IPS-18a (cell line): ENCODE results near the gene METAP1D.

Experiments
- H3K27ac ChIP-seq: one replicate; pipeline ENCODE4 v1.5.1; 2013; ENCODE audit warnings: low read length
- H3K27me3 ChIP-seq: one replicate; pipeline ENCODE4 v1.6.1; 2013; ENCODE audit warnings: mild to moderate bottlenecking, low read length; ENCODE audit not compliant: control insufficient read depth, insufficient read depth
- H3K36me3 ChIP-seq: one replicate; pipeline ENCODE4 v1.6.1; 2013; ENCODE audit warnings: low read depth, low read length; ENCODE audit not compliant: control insufficient read depth
- H3K4me1 ChIP-seq: one replicate; pipeline ENCODE4 v1.6.1; 2013; ENCODE audit warnings: low read depth, low read length; ENCODE audit not compliant: control insufficient read depth
- H3K4me3 ChIP-seq: one replicate; pipeline ENCODE4 v1.5.1; 2013; ENCODE audit warnings: low read length
- H3K9ac ChIP-seq: one replicate; pipeline ENCODE4 v1.6.1; 2013; ENCODE audit warnings: mild to moderate bottlenecking, low read length, moderate library complexity
- H3K9me3 ChIP-seq: one replicate; pipeline ENCODE4 v1.6.1; 2013; ENCODE audit warnings: low read depth, low read length; ENCODE audit not compliant: control insufficient read depth

Gene METAP1D

DNA sequence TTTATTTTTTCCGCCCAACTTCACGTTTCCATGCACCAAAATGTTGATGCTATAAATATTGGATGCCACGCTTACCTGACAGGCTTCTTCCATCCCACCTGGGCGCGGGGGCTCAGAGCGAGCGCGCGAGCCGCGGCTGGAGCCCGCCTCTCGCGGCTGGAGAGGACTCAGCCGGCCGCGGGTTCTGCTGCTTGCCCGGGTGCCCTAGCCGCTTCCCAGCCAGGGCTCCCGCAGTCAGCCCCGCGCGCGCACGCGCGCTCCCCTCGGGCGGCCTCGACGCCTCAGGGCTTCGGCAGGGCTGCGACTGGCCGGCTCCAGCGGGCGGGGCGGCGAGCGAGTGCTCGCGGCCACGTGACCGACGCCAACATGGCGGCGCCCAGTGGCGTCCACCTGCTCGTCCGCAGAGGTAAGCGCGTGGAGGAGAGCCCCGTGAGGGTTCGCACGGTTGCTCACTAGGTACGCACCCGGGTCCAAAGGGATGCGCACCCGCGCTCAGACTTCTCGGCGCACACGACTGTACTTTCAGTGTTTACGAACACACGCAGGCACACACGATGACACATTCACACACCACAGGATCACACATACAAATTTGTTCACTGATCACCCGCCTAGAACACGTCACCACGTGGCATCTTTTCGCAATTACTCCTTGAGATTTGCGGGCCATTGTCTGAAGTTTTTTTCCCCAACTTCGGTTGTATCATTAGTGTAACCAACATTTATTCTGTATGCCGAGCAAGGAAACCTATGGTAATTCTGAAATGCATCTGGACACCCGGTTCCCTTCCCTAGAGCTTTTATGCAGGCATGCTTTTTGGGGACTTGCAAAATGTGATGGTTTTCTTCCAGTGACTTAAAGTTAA is at the start of gene METAP1D:
METAP1D (plus strand) TSS at position 350 of the 866 bp plus-strand sequence; CDS start at position 367, 17 bp downstream.
- H3K36me3 ChIP-seq, result no peaks in the 10 kb centered on the region
- H3K4me3 ChIP-seq, result peak within 1 kb of the TSS; percentile 99
- H3K27me3 ChIP-seq, result peaks cover 16% of the 10 kb centered on the region
- H3K9me3 ChIP-seq, result no peaks in the 10 kb centered on the region
- H3K4me1 ChIP-seq, result no peaks in the 10 kb centered on the region
- H3K9ac ChIP-seq, result peak within 1 kb of the TSS; percentile 99
- H3K27ac ChIP-seq, result peak within 1 kb of the TSS; percentile 96

DNA sequence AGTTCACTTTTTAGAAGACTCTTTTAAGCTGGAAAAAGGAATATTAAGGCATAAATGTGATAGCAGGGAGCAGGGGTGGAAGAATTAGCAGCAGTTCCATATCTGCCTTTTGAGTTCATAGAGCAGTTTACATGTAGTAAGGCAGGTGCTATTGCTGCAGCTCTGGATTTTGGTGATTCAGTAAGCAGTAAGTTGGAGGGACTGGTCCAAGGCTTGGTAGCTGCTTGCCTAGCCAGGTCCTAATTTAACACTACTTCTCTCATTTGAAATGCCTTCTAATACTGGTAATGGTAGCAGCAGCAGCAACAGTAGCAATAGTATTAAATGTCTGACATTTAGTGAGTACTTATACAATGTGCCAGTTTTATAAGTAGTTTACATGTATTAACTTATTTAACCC is 47.5 kb upstream of the METAP1D start:
- Histone ChIP-seq H3K27me3 (no peaks in the 10 kb centered on the region), H3K9me3 (no peaks in the 10 kb centered on the region), H3K36me3 (peaks cover 5% of the 10 kb centered on the region), H3K27ac (no peak overlapping the region), H3K9ac (no peak overlapping the region), H3K4me1 (no peaks in the 10 kb centered on the region), H3K4me3 (no peak overlapping the region)

DNA sequence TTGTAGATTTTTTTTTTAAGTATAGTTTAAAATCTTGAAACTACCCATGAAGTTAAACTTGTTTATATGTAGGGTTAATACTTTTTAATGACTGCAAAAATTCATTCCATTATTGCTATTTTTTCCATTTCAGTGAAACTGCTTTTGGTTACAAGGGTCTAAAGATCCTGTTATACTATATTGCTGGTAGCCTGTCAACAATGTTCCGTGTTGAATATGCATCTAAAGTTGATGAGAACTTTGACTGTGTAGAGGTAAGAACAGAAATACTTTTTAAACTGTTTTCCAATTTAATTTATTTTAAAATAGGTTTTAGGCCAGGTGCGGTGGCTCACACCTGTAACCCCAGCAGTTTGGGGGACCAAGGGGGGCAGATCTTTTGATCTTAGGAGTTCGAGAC is 47.0 kb upstream of the METAP1D start:
- H3K9me3 ChIP-seq, result no peaks in the 10 kb centered on the region
- H3K36me3 ChIP-seq, result peaks cover 5% of the 10 kb centered on the region
- H3K27ac ChIP-seq, result no peak overlapping the region

DNA sequence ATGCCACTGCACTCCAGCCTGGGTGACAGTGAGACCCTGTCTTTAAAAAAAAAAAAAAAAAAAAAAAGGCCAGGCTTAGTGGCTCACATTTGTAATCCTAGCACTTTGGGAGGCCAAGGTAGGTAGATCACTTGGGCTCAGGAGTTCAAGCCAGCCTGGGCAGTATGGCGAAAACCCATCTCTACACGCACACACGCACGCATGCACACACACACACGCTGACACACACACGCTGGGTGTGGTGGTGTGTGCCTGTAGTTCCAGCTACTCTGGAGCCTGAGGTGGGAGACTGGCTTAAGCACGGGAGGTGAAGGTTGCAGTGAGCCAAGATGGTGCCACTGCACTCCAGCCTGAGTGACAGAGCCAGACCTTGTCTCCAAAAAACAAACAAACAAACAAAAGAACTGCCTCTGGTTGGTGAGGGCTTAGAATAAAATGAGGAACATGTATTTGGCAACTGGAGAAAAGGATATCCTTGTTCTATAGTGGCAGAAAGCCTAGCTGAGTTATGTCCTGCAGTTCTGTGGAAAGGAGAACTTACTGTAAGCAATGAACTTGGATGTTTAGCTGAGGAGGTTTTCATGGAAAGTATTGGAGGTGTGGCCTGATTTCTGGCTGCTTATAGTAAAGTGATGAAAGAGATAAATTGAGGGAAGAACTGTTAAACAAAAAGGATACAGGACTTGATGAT is 43.5 kb upstream of the METAP1D start:
- Histone ChIP-seq H3K27me3 (no peaks in the 10 kb centered on the region), H3K4me1 (no peaks in the 10 kb centered on the region), H3K9me3 (no peaks in the 10 kb centered on the region), H3K36me3 (peaks cover 5% of the 10 kb centered on the region), H3K27ac (no peak overlapping the region), H3K9ac (no peak overlapping the region), H3K4me3 (no peak overlapping the region)

More for the DNA sequence above, 47.0 kb upstream of the METAP1D start:
- H3K4me3 ChIP-seq, result no peak overlapping the region
- H3K4me1 ChIP-seq, result no peaks in the 10 kb centered on the region
- H3K9ac ChIP-seq, result no peak overlapping the region
- no peaks in the 10 kb centered on the region for H3K27me3 ChIP-seq

DNA sequence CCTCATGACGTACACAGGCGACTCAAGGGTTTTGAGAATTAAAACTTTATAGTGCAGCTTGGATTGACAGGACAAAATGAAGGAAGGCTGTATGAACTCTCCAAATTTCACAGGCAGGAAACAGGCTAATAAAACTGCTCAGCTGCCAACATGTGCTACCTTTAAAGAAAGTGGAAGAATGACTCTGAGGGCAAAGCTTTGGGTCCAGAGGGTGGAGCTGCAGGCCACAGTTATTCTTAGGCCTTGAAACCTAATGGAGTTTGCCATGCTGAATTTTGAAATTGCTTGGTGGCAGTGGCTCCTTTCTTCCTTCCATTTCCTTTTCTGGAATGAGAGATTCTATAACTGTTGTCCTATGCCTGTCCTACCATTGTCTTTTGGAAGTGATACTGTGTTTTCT is 42.7 kb upstream of the METAP1D start:
- Histone ChIP-seq H3K36me3 (peaks cover 5% of the 10 kb centered on the region), H3K9ac (no peak overlapping the region), H3K4me1 (no peaks in the 10 kb centered on the region), H3K27me3 (no peaks in the 10 kb centered on the region), H3K4me3 (no peak overlapping the region), H3K9me3 (no peaks in the 10 kb centered on the region), H3K27ac (no peak overlapping the region)

DNA sequence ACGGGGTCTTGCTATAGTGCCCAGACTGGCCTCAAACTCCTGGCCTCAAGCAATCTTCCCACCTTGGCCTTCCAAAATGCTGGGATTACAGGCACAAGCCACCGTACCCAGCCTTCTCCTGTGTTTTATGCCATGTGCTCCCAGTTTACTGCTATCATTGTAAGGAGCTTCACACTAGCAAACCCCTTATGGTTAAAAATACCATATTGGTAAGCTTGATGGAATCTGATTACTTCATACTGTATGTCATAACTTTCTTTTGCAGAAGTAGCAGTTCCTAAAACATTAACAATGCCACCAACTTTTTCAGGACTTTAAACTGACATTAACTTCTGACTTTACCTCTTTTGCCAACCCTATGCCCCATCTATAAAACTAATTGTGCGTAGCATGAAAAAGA is 41.3 kb upstream of the METAP1D start:
- no peak overlapping the region for H3K9ac ChIP-seq
- H3K9me3 ChIP-seq, result no peaks in the 10 kb centered on the region
- H3K4me3 ChIP-seq, result no peak overlapping the region
- no peak overlapping the region for H3K27ac ChIP-seq
- no peaks in the 10 kb centered on the region for H3K27me3 ChIP-seq
- H3K36me3 ChIP-seq, result no peaks in the 10 kb centered on the region
- H3K4me1 ChIP-seq, result no peaks in the 10 kb centered on the region

DNA sequence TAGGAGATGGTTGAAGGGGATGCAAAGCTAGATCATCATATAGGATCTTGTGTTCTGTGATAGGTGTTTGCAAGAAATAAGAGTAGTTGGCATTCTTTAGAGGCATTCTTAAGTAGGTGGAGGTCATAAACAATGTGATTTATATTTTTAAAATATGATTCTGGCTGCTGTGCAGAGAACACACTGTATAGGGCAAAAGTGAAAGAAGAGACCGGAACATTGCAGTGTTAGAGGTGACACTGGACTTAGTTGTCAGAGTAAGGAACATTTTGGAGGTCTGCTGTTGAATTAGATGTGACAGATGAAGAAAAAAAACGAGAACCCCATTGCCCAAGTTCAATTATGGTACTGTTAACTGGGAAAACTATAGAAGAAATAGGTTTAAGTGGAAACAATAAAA is 39.8 kb upstream of the METAP1D start:
- Histone ChIP-seq H3K4me1 (no peaks in the 10 kb centered on the region), H3K9ac (no peak overlapping the region), H3K36me3 (no peaks in the 10 kb centered on the region)

DNA sequence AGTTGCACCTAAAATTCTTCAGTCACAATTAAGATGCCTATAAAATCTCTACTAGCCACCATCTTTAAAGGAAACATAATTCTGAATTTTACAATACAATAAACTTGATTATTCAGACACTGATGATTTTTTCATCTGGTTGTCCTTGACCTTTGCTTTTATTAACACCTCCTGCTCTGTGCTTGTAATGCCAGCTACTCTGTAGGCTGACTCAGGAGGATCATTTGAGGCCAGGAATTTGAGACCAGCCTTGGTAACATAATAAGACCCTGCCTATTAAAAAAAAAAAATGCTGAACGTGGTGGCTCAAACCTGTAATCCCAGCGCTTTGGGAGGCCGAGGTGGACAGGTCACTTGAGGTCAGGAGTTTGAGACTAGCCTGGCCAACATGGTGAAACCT is 39.2 kb upstream of the METAP1D start:
- Histone ChIP-seq H3K4me3 (no peak overlapping the region), H3K9me3 (no peaks in the 10 kb centered on the region), H3K36me3 (peaks cover 2% of the 10 kb centered on the region), H3K9ac (no peak overlapping the region), H3K27me3 (no peaks in the 10 kb centered on the region), H3K4me1 (no peaks in the 10 kb centered on the region), H3K27ac (no peak overlapping the region)

More for the DNA sequence above, 39.8 kb upstream of the METAP1D start:
- no peak overlapping the region for H3K27ac ChIP-seq
- no peaks in the 10 kb centered on the region for H3K27me3 ChIP-seq
- no peaks in the 10 kb centered on the region for H3K9me3 ChIP-seq
- H3K4me3 ChIP-seq, result no peak overlapping the region

DNA sequence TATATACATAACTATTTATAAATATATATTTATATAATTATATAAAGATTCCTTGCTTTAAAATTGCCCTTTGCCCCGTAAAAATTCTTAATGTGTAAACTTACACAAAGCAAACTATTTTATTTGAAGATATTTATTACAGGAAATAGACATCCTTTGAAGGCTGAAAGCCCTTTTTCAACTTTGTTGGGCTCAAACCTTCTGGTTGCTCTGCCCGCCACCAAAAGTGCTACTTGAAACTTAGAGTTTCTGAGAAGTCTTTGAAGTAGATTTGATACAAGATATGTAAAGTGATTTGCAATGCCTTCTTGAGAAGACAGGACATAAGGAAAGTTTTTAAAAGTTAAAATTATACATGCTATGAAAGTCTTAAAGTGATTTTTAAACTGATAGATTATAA is 36.6 kb upstream of the METAP1D start:
- Histone ChIP-seq H3K9me3 (no peaks in the 10 kb centered on the region), H3K27me3 (no peaks in the 10 kb centered on the region)

DNA sequence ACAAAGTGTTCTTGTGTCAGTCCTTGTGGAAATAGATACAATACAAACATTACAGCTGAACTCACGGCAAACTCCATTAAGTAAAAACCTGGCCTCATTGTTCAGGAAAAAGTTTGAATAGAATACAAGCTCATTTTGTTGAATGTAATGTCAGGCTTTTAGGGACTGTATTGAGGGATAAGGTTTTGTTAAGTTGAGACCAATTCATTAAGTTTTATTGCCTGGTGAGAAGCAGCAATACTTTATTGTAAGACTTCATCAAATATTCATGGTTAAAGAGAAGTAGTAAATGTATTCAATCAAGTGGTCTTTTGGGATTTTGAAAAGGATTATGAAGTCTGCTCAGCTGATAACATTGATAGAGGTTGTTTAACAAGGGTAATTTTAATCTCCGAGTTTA is 35.4 kb upstream of the METAP1D start:
- H3K27me3 ChIP-seq, result no peaks in the 10 kb centered on the region
- no peaks in the 10 kb centered on the region for H3K4me1 ChIP-seq
- H3K9ac ChIP-seq, result no peak overlapping the region
- peaks cover 36% of the 10 kb centered on the region for H3K36me3 ChIP-seq
- no peaks in the 10 kb centered on the region for H3K9me3 ChIP-seq
- no peak overlapping the region for H3K4me3 ChIP-seq
- no peak overlapping the region for H3K27ac ChIP-seq

More for the DNA sequence above, 36.6 kb upstream of the METAP1D start:
- H3K36me3 ChIP-seq, result peaks cover 27% of the 10 kb centered on the region
- no peak overlapping the region for H3K4me3 ChIP-seq
- H3K9ac ChIP-seq, result no peak overlapping the region
- H3K4me1 ChIP-seq, result no peaks in the 10 kb centered on the region
- H3K27ac ChIP-seq, result no peak overlapping the region

DNA sequence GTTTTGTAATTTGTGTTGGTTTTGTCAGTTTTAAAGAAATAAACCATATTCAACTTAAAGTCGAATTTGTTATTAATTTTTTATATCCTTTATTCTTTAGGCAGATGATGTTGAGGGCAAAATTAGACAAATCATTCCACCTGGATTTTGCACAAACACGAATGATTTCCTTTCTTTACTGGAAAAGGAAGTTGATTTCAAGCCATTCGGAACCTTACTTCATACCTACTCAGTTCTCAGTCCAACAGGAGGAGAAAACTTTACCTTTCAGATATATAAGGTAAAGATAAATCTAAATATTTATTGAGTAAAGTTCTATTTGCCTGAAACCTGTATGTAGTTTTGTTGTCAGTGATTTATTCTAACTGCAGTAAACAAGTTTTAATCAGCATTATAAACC is 34.5 kb upstream of the METAP1D start:
- Histone ChIP-seq H3K27ac (no peak overlapping the region), H3K4me3 (no peak overlapping the region), H3K9ac (no peak overlapping the region), H3K9me3 (no peaks in the 10 kb centered on the region), H3K4me1 (no peaks in the 10 kb centered on the region), H3K27me3 (no peaks in the 10 kb centered on the region), H3K36me3 (peaks cover 36% of the 10 kb centered on the region)
